HFF-Myc (cell line): ENCODE results near the gene ADGRD2.

Source experiments
- DNase-seq: peaks from one replicate; pipeline ENCODE4 v3.0.0-alpha.2; 2011; ENCODE audit warnings: low read depth; ENCODE audit errors: extremely low read depth
- H3K4me3 ChIP-seq: replicated peaks from 2 replicates; pipeline ENCODE4 v1.5.1; 2011; ENCODE audit warnings: low read depth, mild to moderate bottlenecking, control low read depth, low read length
- CTCF ChIP-seq: IDR thresholded peaks from 2 replicates; pipeline ENCODE4 v1.5.1; 2012; ENCODE audit warnings: mild to moderate bottlenecking, low read depth, low read length, control low read depth; ENCODE audit errors: missing control alignments

The ADGRD2 gene

GRCh38 chr9:124414612-124415011, 35.6 kb upstream of the ADGRD2 start:
- DNase-seq: no peak
- H3K4me3 ChIP-seq: peak overlapping the region; percentile 100
- TF ChIP-seq CTCF: no peak

GRCh38 chr9:124415102-124415851, 35.0 kb upstream of the ADGRD2 start, which contains the start of gene PSMB7:
Gene PSMB7 (minus strand): TSS chr9:124415442. CDS start chr9:124415425, 17 bp downstream.
- peak within 1 kb of the TSS; percentile 100 for H3K4me3 ChIP-seq
- peak; percentile 77 for TF ChIP-seq CTCF
- DNase-seq: peak; percentile 87

GRCh38 chr9:124415852-124416484, 34.3 kb upstream of the ADGRD2 start:
- DNase-seq: no peak
- no peak for TF ChIP-seq CTCF
- H3K4me3 ChIP-seq: no peak overlapping the region

- DNase-seq: no peak
- no peak for TF ChIP-seq CTCF
- no peak overlapping the region for H3K4me3 ChIP-seq
Observed at GRCh38 chr9:124419832-124420489, 30.3 kb upstream of the ADGRD2 start.

GRCh38 chr9:124420991-124421543, 29.2 kb upstream of the ADGRD2 start:
- H3K4me3 ChIP-seq: no peak overlapping the region
- TF ChIP-seq CTCF: no peak
- DNase-seq: no peak

GRCh38 chr9:124423155-124423554, 27.1 kb upstream of the ADGRD2 start:
- H3K4me3 ChIP-seq: no peak overlapping the region
- TF ChIP-seq CTCF: no peak
- no peak for DNase-seq
